HG03108 (cell line): ENCODE data around the gene OR2T10.
"Not testable (repeated sequence)": the region's sequence is repeated elsewhere in the genome, so short reads cannot be mapped to it uniquely, and the experiment has no call there.

Experiments
- ATAC-seq: cut with Tn5 transposase; IDR thresholded peaks from one replicate; pipeline ENCODE4 v1.9.1; 2021; ENCODE audit warnings: moderate library complexity; ENCODE audit not compliant: unreplicated experiment

OR2T10 gene, protein sequence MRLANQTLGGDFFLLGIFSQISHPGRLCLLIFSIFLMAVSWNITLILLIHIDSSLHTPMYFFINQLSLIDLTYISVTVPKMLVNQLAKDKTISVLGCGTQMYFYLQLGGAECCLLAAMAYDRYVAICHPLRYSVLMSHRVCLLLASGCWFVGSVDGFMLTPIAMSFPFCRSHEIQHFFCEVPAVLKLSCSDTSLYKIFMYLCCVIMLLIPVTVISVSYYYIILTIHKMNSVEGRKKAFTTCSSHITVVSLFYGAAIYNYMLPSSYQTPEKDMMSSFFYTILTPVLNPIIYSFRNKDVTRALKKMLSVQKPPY

DNA sequence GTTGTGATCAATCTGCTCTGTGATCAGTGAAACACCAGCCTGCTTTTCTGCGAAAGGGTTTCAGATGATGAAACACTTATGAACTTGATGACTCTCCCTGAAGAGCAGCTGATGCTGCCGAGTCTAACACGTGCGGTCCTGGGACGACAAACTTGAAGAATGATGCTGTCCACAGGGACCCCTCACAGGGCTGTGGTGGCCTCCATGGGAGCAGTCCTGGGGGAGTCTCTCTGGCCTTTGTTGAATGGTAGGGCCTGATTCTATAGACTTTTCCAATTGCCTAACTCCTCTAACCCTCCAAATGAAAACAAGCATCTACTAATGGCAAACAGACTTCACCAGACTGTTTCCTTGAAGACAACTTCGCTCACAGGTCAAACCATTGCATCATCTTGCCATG lies at the start of gene OR2T10:
Gene OR2T10, minus strand, starts transcription at position 112 of the 400 bp plus-strand sequence. CDS start 3,932 bp downstream, outside the sequence.
- no peak for ATAC-seq

DNA sequence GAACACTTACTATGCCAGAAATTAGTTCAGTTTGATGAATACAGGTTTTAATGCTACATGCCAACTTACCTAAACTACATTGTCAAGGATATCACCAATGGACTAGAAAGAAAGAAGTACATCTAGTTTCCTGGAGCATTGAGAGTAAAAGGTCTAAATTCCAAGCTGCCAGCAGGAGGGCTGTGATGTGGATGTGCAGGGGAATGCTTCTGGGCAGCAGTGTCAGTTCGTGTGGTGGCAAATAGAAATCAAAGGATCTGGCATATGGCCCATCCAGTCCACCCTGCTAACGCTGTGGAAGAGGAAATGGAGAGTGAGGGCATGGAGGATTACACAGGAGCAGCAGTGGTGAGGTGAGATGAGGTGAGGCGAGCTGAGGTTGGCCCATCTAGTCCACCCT lies 47.7 kb upstream of the OR2T10 start, which contains the start of gene OR2T35:
Gene OR2T35, minus strand, starts transcription at position 101 of the 400 bp plus-strand sequence. CDS start 6,020 bp downstream, outside the sequence.
- not testable (repeated sequence) for ATAC-seq

DNA sequence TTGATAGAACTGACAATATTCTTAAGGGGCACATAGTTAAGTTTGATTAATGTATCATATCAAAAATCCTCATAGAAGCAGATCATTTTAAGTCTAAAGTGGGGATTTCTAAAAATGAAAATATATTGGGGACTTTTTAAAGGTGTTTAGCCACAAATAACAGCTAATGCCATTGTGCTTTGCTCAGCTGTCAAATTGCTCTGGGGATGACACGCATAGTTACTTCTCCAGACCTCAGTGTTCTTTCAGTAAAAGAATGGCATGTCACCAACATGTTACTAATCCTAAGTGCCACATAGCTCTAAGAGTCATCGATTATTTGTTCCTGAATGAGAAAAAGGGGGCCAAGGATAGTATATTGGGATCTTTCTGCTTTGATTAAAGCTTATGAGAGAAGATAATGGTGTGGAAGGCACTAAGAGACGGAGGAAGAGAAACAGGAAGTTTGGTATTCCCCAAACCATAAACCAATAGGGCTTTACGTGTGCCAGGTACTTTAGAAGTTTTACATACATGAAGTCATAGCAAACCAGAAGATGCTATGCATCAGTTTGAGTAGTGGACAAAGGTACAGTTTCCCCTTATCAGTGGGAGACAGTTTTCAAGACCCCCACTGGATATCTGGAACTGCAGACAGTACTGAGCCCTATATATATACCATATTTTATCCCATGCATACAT lies 45.6 kb upstream of the OR2T10 start:
- peak; percentile 48 for ATAC-seq

DNA sequence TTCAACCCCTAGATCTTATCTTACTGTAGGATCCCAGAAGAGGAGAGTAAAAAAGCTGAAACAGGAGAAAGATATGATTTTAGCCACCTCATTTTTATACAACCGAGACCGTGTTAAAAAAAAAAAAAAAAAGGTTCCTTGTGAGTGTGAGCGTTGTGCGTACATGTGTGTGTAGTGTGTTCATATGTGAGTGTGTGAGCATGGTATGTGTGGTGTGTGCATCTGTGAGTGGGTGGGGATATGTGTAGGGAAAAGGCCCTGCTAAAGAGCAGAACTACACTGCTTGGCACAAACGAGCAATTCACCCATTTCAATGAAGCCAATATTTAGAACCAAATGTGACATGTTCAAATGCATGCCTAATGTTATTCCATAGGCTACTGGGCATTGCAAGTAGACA lies 44.1 kb upstream of the OR2T10 start:
- peak; percentile 3 for ATAC-seq

DNA sequence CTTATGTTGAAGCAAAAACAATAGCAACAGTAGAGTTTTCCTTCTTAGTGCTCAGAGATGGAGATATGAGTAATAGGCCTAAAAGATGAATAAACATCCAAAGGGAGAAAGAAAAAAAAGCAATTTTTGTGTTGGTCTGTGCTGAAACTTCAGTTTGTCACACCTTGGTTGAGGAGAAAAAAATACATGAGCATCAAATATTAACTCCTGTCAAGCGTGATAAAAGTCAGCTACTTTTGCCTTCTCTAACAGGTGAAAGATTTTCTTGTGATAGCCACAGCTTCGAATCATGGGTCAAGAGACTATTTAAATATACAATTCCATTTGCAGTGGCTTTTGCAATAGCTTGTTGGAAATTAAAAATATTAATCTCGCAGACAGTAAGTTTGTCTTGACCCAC lies 43.4 kb upstream of the OR2T10 start:
- ATAC-seq, result peak; percentile 39

DNA sequence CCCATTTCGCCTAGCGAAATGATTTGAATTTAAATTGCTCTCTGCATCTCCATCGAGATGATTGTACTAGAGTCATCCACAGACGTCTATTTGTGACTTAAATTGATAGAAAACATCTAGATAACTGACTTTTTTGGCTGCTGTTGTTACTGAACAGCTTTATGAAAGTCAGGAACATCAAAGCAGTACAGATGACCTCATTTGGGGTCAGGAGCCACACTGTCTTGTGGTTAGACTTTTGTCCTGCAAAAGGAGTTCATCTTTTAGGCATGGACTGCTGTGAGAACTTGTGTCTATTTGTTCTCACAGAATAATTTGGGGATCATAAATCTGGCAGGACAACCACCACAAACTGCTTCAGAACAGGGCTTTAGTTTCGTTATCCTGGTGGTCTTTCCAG lies 42.2 kb upstream of the OR2T10 start:
- not testable (repeated sequence) for ATAC-seq

DNA sequence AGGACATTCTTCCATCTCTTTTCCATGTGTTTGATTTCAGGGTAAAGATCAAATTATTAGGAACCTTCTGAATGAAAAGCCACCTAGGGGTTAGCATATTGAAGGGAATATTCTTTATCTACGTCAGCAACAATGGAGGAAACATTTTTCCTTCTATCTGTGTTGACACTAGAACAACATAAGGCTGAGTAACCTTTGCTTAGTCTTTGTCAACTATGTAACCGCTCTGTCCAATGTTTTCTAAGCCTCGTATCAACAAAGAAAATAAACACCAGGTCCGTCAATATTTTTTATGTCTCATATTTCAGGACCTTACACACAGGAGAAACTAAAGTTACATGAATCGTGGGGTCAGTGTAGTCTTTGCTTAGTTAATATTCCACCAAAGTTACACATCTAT lies 39.1 kb upstream of the OR2T10 start:
- not testable (repeated sequence) for ATAC-seq

DNA sequence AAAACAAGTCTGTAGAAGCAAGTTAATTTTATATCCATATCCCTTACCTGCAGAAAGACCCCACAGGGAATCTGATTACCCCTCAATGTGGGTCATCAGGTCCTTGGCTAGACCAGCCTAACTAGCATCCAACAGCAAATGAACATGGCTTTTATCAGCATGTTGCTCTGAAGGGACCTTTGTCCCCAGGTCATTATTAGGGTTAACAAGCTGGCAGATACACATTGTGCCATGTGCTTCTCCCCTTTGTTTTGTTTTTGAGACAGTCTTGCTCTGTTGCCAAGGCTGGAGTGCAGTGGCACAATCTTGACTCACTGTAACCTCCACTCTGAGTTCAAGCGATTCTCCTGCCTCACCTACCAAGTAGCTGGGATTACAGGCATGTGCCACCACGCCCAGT lies 37.5 kb upstream of the OR2T10 start, which contains the start of gene OR2T11:
Gene OR2T11, minus strand, starts transcription at position 101 of the 400 bp plus-strand sequence. CDS start 7,963 bp downstream, outside the sequence.
- not testable (repeated sequence) for ATAC-seq

DNA sequence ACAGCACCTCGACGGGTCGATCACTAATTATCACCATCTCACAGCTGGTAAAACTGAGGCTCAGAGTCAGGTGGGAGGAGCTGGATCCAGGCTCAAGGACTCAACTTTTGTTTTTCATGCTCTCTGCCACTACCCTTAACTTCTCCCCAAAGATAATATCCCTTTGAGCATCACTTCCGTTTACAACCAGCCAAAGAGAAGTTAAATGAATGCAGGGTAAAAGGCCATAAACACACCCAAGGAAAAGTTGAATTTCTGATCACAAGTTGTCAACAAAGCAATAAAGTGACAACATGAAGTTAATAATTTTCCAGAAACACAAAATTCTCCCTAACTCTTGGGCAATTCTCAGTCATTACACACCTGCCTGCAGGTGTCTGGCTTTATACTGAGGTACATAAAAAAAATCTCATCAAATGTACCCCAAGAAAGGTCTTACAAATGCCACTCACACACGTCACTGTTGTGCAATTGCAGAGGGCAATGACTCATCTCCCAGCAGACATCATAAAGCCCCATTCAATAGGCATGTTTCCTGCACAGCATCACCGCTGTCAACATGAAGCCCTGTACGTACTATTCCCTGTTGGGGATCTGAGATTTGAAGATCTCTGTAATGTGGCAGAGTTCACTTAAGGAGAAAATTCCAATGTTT lies 34.0 kb upstream of the OR2T10 start:
- ATAC-seq, result no peak

DNA sequence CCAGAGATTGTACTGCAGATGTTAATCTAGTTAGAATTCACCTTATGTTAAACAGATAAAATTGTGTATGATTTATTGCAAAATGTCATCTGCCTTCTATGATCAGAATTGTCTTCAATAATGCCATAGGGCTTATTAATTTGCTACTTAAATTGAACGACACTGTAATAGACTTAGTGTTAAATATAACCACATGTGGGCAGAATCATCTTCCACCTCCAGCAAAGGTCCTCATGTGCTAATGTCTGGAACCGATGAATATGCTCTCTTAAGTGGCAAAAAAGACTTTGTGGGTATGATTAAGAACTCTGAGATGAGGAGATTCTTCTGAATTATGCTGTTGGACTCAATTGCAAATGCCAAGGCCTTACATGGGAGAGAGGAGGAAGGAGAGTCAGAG lies 33.1 kb upstream of the OR2T10 start:
- no peak for ATAC-seq

DNA sequence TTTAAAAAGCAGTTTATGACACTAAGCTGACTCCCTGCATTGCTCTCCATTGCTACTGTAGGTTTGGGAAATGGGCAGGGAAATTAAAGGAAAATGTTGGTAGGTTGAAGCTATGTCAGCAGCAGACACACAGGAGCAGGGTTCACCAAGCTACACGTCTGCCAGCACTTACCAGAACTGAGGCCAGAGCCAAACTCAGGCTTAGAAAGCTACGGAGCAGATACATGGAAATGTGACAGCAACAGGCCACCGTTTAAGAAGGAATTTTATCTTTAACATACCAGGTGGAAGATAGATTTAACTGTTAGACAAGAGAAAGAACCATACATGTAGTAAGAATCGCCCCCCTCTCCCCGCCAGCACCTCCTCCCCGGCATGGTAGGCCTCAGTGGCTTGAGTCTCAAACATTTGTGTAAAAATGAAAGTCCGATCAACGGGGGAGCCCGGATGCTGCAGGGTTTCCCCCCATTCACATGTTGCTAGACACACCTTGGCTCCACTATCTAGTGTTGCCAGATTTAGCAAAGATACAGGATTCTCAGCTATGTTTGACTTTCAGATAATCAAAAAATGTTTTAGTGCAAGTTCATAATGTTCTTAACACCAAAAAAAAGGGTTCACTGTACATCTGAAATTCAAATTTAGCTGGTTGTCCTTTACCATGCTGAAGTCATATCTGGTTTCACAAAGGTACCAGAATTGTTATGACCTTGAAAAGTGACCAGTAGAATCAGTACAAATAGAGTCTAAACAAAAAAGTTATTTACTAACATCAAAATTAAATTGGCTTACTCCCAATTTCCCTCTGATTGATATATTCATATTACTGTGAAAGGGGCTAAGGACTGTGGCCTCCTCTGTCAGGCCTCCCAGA lies 30.7 kb upstream of the OR2T10 start:
- ATAC-seq, result peak; percentile 89

DNA sequence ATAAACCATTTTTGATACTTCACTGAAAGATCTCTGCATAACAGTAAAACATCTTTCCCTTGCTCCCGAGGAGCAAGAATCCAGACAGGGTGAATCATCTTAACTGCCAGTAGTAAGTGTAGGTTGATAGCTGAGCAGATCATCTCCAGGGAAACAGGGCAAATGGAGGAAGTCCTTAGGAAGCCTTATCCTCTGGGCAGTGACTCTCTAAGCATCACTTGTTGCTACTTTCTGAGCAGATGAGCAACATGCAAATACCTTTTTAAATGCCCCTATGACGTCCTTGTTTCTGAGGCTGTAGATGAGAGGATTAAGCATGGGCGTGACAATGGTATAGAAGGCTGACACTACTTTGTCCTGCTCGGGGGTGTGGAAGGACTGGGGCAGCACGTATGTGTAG lies 28.5 kb upstream of the OR2T10 start:
- no peak for ATAC-seq

DNA sequence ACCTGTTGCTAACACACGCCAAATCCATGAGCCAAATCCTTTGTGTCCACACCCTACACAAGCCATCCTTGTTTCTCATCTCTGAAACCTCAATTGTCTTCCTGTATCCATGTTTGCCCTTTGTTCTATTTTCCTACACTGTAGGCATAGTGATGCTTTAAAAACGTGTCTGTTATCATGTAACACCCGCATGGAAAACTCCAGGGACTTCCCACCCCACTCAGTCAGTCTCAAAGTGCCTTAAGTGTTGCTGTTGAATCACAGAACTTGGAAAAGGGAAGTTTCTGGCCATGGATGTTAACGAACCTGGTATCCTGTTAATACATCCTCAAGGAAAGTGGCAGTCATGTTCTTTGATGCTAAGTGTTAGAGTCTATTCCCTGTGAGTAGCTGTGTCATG lies 27.7 kb upstream of the OR2T10 start:
- no peak for ATAC-seq

DNA sequence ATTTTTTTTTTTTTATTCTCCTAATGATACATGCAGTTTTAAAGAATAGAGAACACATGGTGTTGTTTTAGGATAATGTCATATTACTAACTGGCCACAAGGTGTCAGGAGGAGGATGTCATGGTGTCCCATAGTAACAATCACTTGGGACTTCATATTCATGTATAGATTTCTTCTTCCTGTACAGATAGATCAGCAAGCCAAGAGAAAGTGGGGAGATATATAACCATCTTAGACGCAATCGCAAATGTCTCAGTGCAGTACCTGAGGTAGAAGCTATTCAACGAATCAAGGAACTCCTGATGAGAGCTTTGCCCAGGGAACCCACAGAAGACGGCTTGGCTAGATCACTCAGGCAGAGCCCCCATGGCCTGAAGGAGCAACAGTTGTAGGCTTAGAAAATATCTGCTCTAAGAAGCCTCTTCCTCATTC lies 25.1 kb upstream of the OR2T10 start:
- no peak for ATAC-seq

DNA sequence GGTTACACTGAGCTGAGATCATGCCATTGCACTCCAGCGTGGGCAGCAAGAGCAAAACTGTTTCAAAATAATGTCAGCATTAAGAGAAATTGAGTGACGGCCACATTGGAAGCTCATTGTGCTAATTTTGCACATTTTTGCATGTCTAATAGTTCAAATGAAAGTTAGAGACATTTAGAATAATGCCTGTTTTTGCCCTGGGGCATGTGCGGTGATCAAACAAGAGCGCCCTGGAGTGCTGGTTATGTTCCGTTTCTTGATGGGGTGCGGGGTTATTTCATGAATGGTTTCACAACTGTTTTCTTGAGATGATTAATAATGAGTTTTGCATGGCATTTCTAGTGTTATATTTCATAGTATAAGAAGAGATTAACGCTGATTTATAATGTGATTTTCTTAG lies 24.3 kb upstream of the OR2T10 start:
- ATAC-seq, result no peak

DNA sequence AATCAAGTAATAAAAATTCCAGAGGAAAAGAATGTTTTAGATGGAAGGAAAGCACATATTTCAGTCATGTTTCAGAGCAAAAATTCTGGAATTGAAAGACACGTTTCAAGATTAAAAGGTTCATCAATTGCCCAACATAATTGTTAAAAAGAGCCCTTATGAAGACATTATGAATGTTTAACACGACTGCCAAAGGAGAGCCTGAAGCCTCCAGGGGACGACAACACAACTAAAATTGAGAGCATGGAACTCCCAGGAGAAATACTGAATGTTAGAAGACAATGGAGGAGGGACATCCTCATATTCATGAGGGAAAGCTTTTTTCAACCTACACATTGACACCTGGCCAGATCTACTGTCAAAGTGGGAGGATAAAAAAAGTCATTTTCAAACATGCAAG lies 21.4 kb upstream of the OR2T10 start:
- no peak for ATAC-seq

DNA sequence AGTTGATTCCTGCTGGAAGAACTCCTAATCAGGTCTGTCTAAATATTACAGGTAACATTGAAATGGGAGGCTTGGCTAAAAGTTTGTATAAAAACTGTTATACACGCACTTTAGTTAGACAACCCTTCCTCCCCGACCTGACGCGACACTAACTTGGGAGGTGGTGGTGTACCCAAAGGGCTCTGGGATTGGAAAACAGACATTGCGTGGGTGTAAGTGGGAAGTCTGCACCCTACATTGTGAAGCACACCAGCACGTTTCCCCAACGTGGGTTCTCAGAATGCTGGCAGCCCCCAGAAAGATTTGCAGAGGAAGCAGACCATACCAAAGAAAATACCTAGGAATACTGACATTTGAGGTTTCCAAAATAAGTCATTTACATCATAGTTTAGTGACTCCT lies 20.6 kb upstream of the OR2T10 start:
- ATAC-seq, result no peak

DNA sequence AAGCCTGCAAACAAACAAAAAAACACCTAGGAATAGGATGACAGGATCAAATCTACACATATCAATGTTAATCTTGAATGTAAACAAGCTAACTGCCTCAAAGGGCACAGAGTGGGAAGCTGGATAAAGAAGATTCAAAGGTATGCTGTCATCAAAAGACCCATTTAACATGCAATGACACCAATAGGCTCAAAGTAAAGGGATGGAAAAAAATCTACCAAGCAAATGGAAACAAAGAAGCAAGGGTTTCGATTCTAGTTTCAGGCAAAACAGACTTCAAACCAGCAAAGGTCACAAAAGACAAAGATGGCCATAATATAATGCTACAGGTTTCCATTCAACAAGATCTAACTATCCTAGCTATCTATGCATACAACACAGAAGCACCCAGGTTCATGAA lies 16.2 kb upstream of the OR2T10 start:
- no peak for ATAC-seq

DNA sequence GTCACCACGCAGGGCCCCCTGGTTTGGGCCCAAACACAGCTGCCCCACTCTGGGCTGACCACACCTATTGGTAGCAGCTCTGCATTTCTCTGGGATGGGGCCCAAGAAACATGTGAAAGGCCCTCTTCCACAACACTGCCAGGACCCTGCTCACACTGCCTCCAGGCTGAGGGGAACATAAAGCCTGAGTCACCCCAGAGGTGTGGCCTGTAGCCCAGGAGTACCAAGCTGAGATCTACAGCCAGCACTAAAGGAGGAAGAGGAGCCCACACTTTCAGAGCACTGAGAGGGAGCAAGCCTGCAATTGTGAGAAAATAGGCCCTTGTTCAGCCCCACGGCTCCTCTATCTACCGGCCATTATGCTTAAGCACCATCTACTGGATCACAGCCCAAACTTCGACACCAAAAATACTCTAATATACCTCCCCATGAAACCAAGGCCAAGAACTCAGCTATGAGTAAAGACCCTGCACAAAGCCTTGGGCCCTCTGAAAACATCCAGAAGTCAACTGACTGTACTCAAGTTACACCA lies 14.4 kb upstream of the OR2T10 start:
- no peak for ATAC-seq

DNA sequence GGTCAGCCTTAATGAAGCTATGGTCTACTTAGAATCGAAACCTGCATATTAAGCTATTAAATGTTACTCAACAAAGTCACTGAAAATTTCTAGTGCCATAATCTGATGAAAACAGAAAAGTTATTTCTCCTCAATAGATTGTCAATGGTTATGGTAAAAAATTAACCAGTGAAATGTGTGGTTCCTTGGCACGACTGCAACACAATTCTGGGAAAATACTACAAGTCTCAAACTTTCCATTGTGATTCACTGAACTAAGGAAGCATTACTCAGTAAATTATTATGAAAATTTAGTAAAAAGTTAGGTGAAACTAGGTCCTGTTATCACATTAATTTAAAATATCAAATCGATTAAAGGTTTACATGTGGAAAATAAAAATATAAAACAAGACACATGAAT lies 12.8 kb upstream of the OR2T10 start:
- no peak for ATAC-seq
